ENCODE results near the gene ZIC4.

ZIC4 gene

GRCh38 chr3:147404800-147405230 is 1.5 kb downstream of the ZIC4 start:
- no peak for DNase-seq

GRCh38 chr3:147404000-147404799 is 2.1 kb downstream of the ZIC4 start:
- no peak for DNase-seq

- DNase-seq, result no peak
Measured at GRCh38 chr3:147403511-147403910, 2.8 kb downstream of the ZIC4 start.

GRCh38 chr3:147402159-147402558 is 4.2 kb downstream of the ZIC4 start:
- no peak for DNase-seq

- no peak for DNase-seq
Measured at GRCh38 chr3:147401421-147401820, 4.9 kb downstream of the ZIC4 start.

- no peak for DNase-seq
Measured at GRCh38 chr3:147400999-147401398, 5.3 kb downstream of the ZIC4 start.

- no peak for DNase-seq
Measured at GRCh38 chr3:147400111-147400510, 6.2 kb downstream of the ZIC4 start.

- no peak for DNase-seq
Measured at GRCh38 chr3:147398813-147399534, 7.4 kb downstream of the ZIC4 start.

- DNase-seq, result no peak
Measured at GRCh38 chr3:147397875-147398812, 8.2 kb downstream of the ZIC4 start.

- DNase-seq, result no peak
Measured at GRCh38 chr3:147397155-147397874, 9.0 kb downstream of the ZIC4 start.

GRCh38 chr3:147396712-147397046 is 9.7 kb downstream of the ZIC4 start:
- no peak for DNase-seq

GRCh38 chr3:147395899-147396711 is 10.2 kb downstream of the ZIC4 start:
- no peak for DNase-seq

GRCh38 chr3:147394884-147395225 is 11.5 kb downstream of the ZIC4 start:
- no peak for DNase-seq

GRCh38 chr3:147393943-147394883 is 12.1 kb downstream of the ZIC4 start:
- DNase-seq, result no peak

GRCh38 chr3:147393261-147393942 is 12.9 kb downstream of the ZIC4 start:
- no peak for DNase-seq

- no peak for DNase-seq
Measured at GRCh38 chr3:147392625-147392946, 13.8 kb downstream of the ZIC4 start.

- DNase-seq, result no peak
Measured at GRCh38 chr3:147391781-147392624, 14.3 kb downstream of the ZIC4 start.

GRCh38 chr3:147390589-147391569 is 15.5 kb downstream of the ZIC4 start:
- DNase-seq, result no peak
